GM12874 (cell line): Measurements from ENCODE around the gene C15orf61.
A peak's percentile ranks its signal among the peaks of the same experiment; 100 is the strongest.

Experiments
- TF ChIP-seq, protein P1 (sequence below): IDR thresholded peaks from 2 replicates; pipeline ENCODE4 v1.5.1; 2011; ENCODE audit warnings: low read depth, mild to moderate bottlenecking, control low read depth, low read length, moderate library complexity; ENCODE audit not compliant: insufficient read depth

C15orf61 gene

DNA sequence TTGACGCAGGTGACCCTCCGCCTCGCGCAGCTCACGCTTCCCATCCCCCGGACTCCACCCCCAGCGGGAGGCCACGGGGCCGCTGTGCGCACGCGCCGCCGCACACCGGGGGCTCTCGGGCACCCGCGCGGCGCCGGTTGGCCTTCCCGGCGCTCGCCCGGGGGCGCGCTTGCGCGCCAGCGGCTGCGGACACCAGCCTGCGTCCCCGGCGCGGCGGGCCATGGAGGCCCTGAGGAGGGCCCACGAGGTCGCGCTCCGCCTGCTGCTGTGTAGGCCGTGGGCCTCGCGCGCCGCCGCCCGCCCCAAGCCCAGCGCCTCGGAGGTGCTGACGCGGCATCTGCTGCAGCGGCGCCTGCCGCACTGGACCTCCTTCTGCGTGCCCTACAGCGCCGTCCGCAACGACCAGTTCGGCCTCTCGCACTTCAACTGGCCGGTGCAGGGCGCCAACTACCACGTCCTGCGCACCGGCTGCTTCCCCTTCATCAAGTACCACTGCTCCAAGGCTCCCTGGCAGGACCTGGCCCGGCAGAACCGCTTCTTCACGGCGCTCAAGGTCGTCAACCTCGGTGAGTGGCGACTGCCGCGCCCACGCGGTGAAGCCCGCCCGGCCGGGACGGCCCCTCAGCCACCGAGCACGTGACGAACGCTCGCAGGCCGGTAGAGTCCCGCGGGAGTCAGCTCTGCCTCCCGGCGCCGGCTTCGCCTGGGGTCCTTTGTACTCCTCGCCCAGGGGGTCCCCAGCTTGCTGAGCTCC, at the start of gene C15orf61:
C15orf61 (plus strand) TSS at position 103 of the 754 bp plus-strand sequence; CDS start at position 221, 118 bp downstream.
- TF ChIP-seq, protein P1, sequence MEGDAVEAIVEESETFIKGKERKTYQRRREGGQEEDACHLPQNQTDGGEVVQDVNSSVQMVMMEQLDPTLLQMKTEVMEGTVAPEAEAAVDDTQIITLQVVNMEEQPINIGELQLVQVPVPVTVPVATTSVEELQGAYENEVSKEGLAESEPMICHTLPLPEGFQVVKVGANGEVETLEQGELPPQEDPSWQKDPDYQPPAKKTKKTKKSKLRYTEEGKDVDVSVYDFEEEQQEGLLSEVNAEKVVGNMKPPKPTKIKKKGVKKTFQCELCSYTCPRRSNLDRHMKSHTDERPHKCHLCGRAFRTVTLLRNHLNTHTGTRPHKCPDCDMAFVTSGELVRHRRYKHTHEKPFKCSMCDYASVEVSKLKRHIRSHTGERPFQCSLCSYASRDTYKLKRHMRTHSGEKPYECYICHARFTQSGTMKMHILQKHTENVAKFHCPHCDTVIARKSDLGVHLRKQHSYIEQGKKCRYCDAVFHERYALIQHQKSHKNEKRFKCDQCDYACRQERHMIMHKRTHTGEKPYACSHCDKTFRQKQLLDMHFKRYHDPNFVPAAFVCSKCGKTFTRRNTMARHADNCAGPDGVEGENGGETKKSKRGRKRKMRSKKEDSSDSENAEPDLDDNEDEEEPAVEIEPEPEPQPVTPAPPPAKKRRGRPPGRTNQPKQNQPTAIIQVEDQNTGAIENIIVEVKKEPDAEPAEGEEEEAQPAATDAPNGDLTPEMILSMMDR, result 0 out of 2 replicates have a peak, but pooled peaks have one; percentile 13

DNA sequence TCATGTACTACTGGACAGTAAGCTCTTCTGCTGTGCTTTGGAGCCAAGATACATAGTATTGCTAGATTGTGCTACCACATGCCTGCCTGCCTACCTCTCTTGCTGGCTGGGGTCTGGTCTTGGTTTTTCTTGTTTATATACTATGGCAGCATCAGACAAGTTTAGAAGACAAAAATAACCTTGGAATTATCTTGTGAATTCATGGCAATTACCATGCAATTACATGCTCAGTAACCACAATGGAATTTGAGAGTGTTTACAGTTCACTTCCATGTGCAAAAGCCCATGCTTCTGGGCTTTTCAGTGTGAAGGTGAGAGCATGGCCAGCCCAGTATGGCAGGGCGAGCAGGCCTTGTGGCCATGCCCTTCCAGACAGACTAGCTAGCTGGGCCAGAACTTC, 48.0 kb upstream of the C15orf61 start:
- TF ChIP-seq, protein P1, result no peak

DNA sequence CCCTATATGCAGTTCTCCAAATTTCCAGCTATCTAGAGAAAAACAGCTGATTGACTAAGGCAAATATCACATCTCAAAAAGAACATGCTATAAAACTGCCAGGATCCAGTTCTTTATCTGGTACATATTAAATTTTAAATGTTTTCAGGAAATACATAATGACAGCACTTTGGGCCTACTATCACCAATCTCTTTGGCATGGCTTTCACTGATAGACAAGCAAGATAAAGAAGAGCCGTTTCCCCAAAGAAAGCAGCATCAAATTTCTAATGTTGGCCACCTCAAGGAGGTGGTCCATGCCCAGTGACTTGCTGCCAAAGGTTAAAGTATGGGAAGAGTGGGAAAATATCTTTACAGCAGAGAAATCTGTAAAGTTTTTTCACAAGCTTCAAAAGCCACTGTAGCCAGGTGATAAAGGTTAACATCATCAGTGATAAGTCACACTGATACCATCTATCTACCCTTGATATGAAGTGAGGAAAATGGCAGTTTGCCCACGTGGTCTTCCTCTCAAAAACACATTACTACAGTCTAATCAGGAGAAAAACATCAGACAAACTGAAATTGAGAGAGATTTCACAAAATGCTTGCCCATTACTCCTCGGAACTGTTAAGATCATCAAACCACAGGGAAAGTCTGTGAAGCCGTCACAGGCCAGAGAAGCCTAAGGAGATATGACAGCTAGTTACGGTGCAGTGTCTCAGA, 46.4 kb upstream of the C15orf61 start:
- TF ChIP-seq, protein P1, result no peak

DNA sequence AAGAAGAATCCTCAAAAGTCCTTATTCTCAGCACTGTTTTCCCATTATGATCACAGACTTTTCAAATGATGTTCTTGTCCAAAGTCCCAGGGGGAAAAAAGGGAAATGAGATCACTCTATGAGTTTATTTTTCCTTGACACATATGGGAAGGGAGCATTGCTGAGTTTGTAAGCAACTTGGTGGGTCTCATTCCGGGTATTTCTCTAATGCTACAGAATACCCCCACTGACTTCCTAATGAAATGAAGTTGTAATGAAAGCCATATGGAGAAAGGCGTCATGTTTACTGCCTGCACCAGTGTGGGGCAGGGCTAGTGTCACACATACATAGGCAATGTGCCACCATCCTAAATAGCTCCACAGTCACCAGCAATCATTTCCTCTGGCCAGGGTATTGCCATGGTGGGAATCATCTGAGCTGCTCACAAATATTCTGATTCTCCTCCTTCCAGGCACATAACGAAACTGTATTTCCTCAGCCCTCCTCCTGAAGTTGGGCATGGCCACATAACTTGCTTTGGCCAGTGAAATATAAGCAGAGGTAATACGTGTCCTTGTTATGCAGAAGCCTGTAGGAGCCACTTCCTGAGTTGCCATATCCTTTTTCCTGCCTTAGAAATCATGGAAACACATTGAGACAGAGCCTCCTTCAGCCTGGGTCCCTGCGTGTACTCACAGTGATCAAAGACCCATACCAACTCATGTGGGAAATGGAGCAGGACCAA, 41.0 kb upstream of the C15orf61 start:
- TF ChIP-seq, protein P1, result no peak

DNA sequence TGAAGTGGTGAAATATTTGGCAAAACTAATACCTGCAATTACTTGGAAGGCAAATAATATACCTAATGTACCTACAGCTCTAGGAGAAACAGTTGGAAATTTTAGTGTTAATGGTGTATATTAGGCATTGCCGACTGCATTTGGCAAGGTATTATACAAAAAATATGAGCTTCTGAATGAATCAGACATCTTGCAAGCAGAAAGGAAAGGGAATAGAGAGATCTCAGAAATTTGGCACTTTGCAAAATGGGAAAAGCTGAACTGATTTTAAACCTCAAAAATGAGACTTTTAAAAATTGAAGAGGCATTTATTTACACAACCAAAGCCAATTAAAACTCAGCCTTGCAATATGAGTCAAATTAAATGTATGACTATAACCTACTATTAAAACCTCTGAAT, 40.2 kb upstream of the C15orf61 start:
- TF ChIP-seq, protein P1, result no peak

DNA sequence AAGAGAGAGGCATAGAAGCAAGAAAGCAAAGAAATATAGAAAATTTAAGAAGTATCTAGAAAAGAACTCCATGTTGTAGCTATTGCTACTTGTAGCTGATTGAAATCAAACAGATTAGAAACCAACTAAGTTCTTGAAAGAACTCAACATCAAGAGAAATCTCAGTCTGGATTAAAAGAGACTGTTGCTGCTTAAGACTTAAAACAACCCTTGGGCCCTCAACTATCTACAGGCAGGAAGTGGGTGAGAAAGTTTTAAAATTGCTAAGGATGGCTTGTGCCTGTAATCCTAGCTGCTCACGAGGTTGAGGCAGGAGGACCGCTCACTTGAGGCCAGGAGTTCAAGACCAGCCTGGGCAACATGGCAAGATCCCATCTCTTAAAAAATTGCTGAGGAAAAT, 39.3 kb upstream of the C15orf61 start:
- TF ChIP-seq, protein P1, result no peak

DNA sequence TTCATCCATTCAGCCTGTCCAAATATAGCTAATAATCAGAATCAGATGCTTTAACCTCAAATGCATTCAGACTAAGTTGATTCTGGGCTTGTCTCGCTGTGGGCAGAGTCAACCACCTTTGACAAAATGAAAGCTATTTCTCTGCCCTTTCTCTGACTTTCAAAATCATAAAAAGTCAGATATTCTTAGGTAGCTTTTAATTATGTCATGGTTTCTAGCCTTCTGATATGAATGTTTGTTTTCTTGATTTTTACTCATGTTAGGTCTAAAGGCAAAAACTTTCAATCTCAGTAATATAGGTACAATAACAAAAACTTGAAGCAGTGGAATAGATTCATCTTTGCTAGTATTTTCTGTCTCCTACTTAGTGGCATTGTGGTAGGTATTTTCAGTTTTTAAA, 25.3 kb upstream of the C15orf61 start:
- TF ChIP-seq, protein P1, result no peak
